ENCODE results near the gene MYL6. TPM values are rescaled to one million over a fixed set of nuclear protein-coding genes. Genes with fewer than 3 reads are reported as not detected.

MYL6 gene
- total and polyA plus RNA-seq, 10 of the 15 experiments (the other 5 are each of a cell fraction or from before 2014, with no cell fraction given): 1,000 to 4,116 (median 1,828) TPM

- TF ChIP-seq EED (IDR thresholded peaks at IDR 0.05; ENCODE audit: low read depth): 0 out of 2 replicates have a peak, but pooled peaks have one; percentile 8
- no peak for TF ChIP-seq STAT3 (IDR thresholded peaks at IDR 0.05; ENCODE audit: low read depth, low read length)
- no peak for TF ChIP-seq NFYB (IDR thresholded peaks at IDR 0.05; ENCODE audit: insufficient read depth, low read depth, low read length)
- TF ChIP-seq E4F1 (IDR thresholded peaks at IDR 0.05; ENCODE audit: borderline replicate concordance, partially characterized antibody): no peak
These were observed 6.5 kb upstream of the MYL6 start (continued) for GRCh38 chr12:56151672-56152131.

DNA sequence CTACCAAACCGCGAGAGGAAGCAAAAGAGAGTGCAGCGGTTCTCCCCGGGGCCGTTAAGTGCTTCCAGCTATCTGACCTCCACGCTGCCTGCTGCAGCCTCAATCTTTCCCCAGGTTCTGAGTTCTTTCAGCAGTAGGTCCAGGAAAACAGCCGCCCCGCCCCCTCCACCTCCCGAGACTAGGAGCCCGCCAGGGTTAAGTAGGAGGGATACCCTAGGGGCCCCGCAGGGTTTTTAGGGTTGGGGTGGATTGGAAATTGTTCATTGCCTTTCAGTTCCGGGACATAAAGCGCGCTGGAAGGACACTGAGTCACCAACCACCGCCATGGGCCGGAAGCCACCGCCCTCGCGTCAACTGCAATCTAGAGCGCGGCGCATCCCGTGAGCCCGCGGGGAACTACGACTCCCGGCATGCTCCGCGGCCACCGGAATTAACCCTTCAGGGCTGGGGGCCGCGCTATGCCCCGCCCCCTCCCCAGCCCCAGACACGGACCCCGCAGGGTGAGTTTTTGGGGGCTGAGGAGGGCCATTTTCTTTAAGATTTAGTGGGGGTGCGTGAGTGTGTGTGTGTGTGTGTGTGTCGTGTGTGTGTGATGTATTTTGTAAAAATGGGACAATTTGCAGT is 5.9 kb upstream of the MYL6 start, which contains the start of gene MYL6B:
Gene MYL6B, plus strand, starts transcription at position 456 of the 624 bp plus-strand sequence. CDS start 1,332 bp downstream, outside the sequence.
- ChIA-PET POLR2A (interaction anchor here (0.5 to 2.0 kb wide), 12 partner anchors 9 to 147 kb away, joined by 3 to 17 read pairs (median 3); partner anchors contain the start of genes ESYT1, RNF41, RPL41 and ZC3H10), SMC1A (ENCODE audit: uncharacterized antibody, unreplicated experiment) (interaction anchor here (0.7 to 1.4 kb wide), 4 partner anchors 9 to 34 kb away, joined by 3 to 6 read pairs (median 5); partner anchors contain the start of genes ESYT1 and ZC3H10), CTCF (interaction anchor here (0.6 to 2.3 kb wide), 6 partner anchors 12 to 927 kb away, joined by 3 to 8 read pairs (median 3); partner anchors contain the start of genes NEMP1, SMARCC2 and ZC3H10), RAD21 (ENCODE audit: unreplicated experiment) (interaction anchor here (1.0 to 1.9 kb wide), 3 partner anchors 25 to 37 kb away, joined by 7 to 10 read pairs (median 10); partner anchors contain the start of genes ESYT1, SMARCC2 and ZC3H10)
- peaks cover 19% of the 10 kb centered on the region for H3K79me2 ChIP-seq (ENCODE audit: control insufficient read depth, insufficient read depth, low read length)
- H3K27me3 ChIP-seq (replicated peaks in 1 of 2; ENCODE audit: control insufficient read depth in 2 of 2, insufficient read depth in 2 of 2, low read length in 1 of 2): no peaks in the 10 kb centered on the region
- peaks cover 15% of the 10 kb centered on the region for H3K4me1 ChIP-seq (ENCODE audit: control insufficient read depth, insufficient read depth, low read length)
- H4K20me1 ChIP-seq (ENCODE audit: control insufficient read depth, insufficient read depth): no peaks in the 10 kb centered on the region
- no peak for FAIRE-seq
- ATAC-seq: peak; percentile 94
- intact Hi-C loops (cut with micrococcal nuclease; ENCODE audit: unreplicated experiment) (loop anchor here (1.0 to 5.0 kb wide), 2 partner anchors 26 to 35 kb away; partner anchors contain the start of genes RPL41 and ZC3H10), in situ Hi-C loops (cut with MboI) (no loop called here)
- H3K4me3 ChIP-seq: peak within 1 kb of the TSS; percentile 84
- H3K9me3 ChIP-seq (replicated peaks; ENCODE audit: control insufficient read depth, insufficient read depth, low read length): no peaks in the 10 kb centered on the region
- WGBS (ENCODE audit: insufficient coverage, insufficient replicate concordance, low lambda C conversion rate, missing lambda C conversion rate): 1% methylated on average over 37 of the region's 37 CpGs
- H3K27ac ChIP-seq (ENCODE audit: control insufficient read depth, insufficient read depth): peak within 1 kb of the TSS; percentile 95
- peak within 1 kb of the TSS; percentile 88 for H2AFZ ChIP-seq (ENCODE audit: control insufficient read depth, low read depth, low read length)
- H3K36me3 ChIP-seq (ENCODE audit: control insufficient read depth in 2 of 2, insufficient read depth in 2 of 2, low read length in 1 of 2): peaks cover 0 to 4% of the 10 kb centered on the region in 2 experiments; a peak in 1 of 4 replicates
- no TSS peak for BruUV-seq (replicated peaks)
- H3K4me2 ChIP-seq (ENCODE audit: control insufficient read depth, insufficient read depth): peak within 1 kb of the TSS; percentile 97
- peak within 1 kb of the TSS; percentile 95 for H3K9ac ChIP-seq (ENCODE audit: control insufficient read depth, insufficient read depth, low read length)
- peak; percentile 66 for DNase-seq (ENCODE audit: low read depth, low spot score)
- TF ChIP-seq SMARCA5 (IDR thresholded peaks at IDR 0.05): peak; percentile 6; the same call in 1 of the 2 replicates
- no peak for TF ChIP-seq HDAC2 (IDR thresholded peaks at IDR 0.05)
- peak; percentile 85 for TF ChIP-seq GABPA (IDR thresholded peaks at IDR 0.05; ENCODE audit: low read depth)
- no peak for TF ChIP-seq BACH1 (IDR thresholded peaks at IDR 0.05; ENCODE audit: borderline replicate concordance)
- TF ChIP-seq MXI1 (IDR thresholded peaks at IDR 0.05; ENCODE audit: low read depth, low read length): no peak; the same call in 1 of the 2 replicates
- no peak for TF ChIP-seq FOS (IDR thresholded peaks at IDR 0.05; ENCODE audit: borderline replicate concordance, extremely low read depth, insufficient read length)
- TF ChIP-seq SMC3 (IDR thresholded peaks at IDR 0.05; ENCODE audit: borderline replicate concordance, low read length): no peak
- TF ChIP-seq ZBTB40 (IDR thresholded peaks at IDR 0.05; ENCODE audit: borderline replicate concordance): peak; percentile 85
- no peak for TF ChIP-seq IRF5 (IDR thresholded peaks at IDR 0.05; ENCODE audit: borderline replicate concordance)
